ENCODE results near the gene LNP1. TPM values are rescaled to one million over a fixed set of nuclear protein-coding genes. Genes with fewer than 3 reads are reported as not detected.

Gene LNP1
- total RNA-seq, 3 donors from 2014 or later = 2.6 to 3.3 (median 2.7) TPM

GRCh38 chr3:100454677-100455076, 53.3 kb downstream of the LNP1 start:
- no peak overlapping the region for H3K27ac ChIP-seq
- intact Hi-C loops (cut with DNase I; ENCODE audit: low total_unique reads) = no loop called here
- no peak overlapping the region for H3K4me3 ChIP-seq
- no peaks in the 10 kb centered on the region for H3K4me1 ChIP-seq
- TF ChIP-seq POLR2AphosphoS5 (IDR thresholded peaks at IDR 0.05) (no peak), CTCF (IDR thresholded peaks at IDR 0.05) (no peak), POLR2A (IDR thresholded peaks at IDR 0.05) (no peak)
- H3K27me3 ChIP-seq = no peaks in the 10 kb centered on the region
- H3K36me3 ChIP-seq = no peaks in the 10 kb centered on the region
- no peaks in the 10 kb centered on the region for H3K9me3 ChIP-seq
- no peak for DNase-seq (ENCODE audit: low spot score in 2 of 2)

DNA sequence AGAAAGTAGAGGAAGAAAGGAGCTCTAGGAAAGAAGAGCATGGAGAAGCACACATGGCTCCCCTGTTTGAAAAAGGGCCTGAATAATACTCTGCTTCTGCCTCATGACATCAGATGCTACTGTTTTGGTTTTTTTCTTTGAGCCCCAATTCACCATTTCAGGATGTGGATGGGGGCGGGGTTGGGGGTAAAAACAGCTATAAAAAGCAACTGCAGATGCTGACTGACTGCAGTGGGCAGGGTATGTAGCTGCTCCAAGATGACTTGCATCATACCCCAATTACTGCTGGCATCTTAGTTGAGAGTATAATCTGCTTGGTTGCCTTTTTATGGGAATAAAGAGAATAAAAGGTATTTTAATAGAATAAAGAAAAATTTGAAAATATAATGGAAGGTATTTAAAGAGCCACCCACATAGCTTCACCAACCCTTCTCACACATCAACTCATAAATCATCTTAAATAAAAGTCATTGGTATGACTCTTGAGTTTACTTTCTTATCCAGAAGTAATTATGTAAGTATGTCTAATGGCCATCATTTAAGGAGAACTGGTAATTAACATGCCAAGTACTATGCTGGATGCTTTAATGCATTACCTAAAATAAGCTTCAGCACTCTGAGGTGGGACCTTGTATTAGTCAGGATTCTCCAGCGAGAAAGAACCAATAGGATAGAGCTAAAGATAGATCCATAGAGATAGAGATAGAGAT, 54.7 kb downstream of the LNP1 start:
- Histone ChIP-seq H3K36me3 (no peaks in the 10 kb centered on the region), H3K4me3 (no peak overlapping the region), H3K27me3 (no peaks in the 10 kb centered on the region), H3K27ac (no peak overlapping the region), H3K9me3 (no peaks in the 10 kb centered on the region), H3K4me1 (no peaks in the 10 kb centered on the region)
- TF ChIP-seq CTCF (IDR thresholded peaks at IDR 0.05) = no peak
- TF ChIP-seq POLR2A (IDR thresholded peaks at IDR 0.05) = no peak
- TF ChIP-seq POLR2AphosphoS5 (IDR thresholded peaks at IDR 0.05) = no peak
- no peak for DNase-seq (ENCODE audit: low spot score in 2 of 2)
- intact Hi-C loops (cut with DNase I; ENCODE audit: low total_unique reads) = no loop called here

DNA sequence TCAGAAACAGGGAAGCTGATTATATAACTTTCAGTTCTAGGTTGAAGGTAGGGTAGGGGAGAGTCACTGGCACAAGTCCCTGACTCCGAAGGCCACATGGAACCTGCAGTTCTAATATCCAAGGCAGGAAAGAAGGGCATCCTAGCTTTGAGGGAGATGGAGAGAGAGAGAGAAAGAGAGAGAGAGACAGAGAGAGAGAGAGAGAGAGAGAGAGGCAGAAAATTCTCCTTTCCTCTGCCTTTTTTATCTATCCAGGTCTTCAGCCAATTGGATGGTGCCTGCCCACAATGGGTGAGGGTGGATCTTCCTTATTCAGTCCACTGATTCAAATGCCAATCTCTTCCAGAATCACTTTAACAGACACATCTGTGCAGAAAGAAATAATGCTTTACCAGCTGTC, 55.4 kb downstream of the LNP1 start:
- H3K4me3 ChIP-seq = no peak overlapping the region
- no peaks in the 10 kb centered on the region for H3K9me3 ChIP-seq
- no peaks in the 10 kb centered on the region for H3K4me1 ChIP-seq
- DNase-seq (ENCODE audit: low spot score in 2 of 2) = no peak
- intact Hi-C loops (cut with DNase I; ENCODE audit: low total_unique reads) = no loop called here
- H3K27ac ChIP-seq = no peak overlapping the region
- no peaks in the 10 kb centered on the region for H3K27me3 ChIP-seq
- no peaks in the 10 kb centered on the region for H3K36me3 ChIP-seq
- TF ChIP-seq POLR2A (IDR thresholded peaks at IDR 0.05) = no peak
- TF ChIP-seq POLR2AphosphoS5 (IDR thresholded peaks at IDR 0.05) = no peak
- TF ChIP-seq CTCF (IDR thresholded peaks at IDR 0.05) = no peak

DNA sequence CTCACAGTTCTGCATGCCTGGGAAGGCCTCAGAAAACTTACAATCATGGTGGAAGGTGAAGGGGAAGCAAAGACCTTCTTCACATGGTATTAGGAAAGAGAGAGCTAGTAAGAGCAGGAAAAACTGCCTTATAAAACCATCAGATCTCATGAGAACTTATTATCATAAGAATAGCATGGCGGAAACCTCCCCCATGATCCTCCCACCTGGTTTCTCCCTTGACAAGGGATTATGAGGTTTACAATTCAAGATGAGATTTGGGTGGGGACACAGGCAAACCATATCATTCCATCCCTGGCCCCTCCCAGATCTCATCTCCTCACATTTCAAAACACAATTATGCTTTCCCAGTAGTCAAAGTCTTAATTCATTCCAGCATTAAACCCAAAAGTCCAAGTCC, 56.5 kb downstream of the LNP1 start:
- no peaks in the 10 kb centered on the region for H3K36me3 ChIP-seq
- intact Hi-C loops (cut with DNase I; ENCODE audit: low total_unique reads) = no loop called here
- no peak overlapping the region for H3K27ac ChIP-seq
- DNase-seq (ENCODE audit: low spot score in 2 of 2) = no peak
- H3K4me3 ChIP-seq = no peak overlapping the region
- TF ChIP-seq POLR2AphosphoS5 (IDR thresholded peaks at IDR 0.05) = no peak
- TF ChIP-seq POLR2A (IDR thresholded peaks at IDR 0.05) = no peak
- no peak for TF ChIP-seq CTCF (IDR thresholded peaks at IDR 0.05)
- no peaks in the 10 kb centered on the region for H3K4me1 ChIP-seq
- H3K9me3 ChIP-seq = no peaks in the 10 kb centered on the region
- no peaks in the 10 kb centered on the region for H3K27me3 ChIP-seq

DNA sequence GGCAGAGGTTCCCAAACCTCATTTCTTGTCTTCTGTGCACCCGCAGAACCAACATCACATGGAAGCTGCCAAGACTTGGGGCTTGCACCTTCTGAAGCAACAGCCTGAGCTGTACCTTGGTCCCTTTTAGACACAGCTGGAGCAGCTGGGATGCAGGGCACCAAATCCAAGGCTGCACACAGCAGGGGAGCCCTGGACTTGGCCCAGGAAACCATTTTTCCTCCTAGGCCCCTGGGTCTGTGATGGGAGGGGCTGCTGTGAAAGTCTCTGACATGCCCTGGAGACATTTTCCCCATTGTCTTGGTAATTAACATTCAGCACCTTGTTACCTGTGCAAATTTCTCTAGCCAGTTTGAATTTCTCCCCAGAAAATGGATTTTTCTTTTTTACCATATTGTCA, 57.5 kb downstream of the LNP1 start:
- Histone ChIP-seq H3K4me1 (no peaks in the 10 kb centered on the region), H3K9me3 (no peaks in the 10 kb centered on the region), H3K36me3 (no peaks in the 10 kb centered on the region), H3K27ac (no peak overlapping the region), H3K27me3 (no peaks in the 10 kb centered on the region), H3K4me3 (no peak overlapping the region)
- intact Hi-C loops (cut with DNase I; ENCODE audit: low total_unique reads) = no loop called here
- no peak for TF ChIP-seq CTCF (IDR thresholded peaks at IDR 0.05)
- TF ChIP-seq POLR2AphosphoS5 (IDR thresholded peaks at IDR 0.05) = no peak
- TF ChIP-seq POLR2A (IDR thresholded peaks at IDR 0.05) = no peak
- DNase-seq (ENCODE audit: low spot score in 2 of 2) = no peak
